ENCODE results near the gene CMBL. TPM values are rescaled to one million over a fixed set of nuclear protein-coding genes. Genes with fewer than 3 reads are reported as not detected.
A peak's percentile ranks its signal among the peaks of the same experiment; 100 is the strongest.

CMBL gene
- total and polyA plus RNA-seq, 2 of the 13 experiments (the other 11 are each of a cell fraction or from before 2014, with no cell fraction given): 11.5 to 17.0 TPM

DNA sequence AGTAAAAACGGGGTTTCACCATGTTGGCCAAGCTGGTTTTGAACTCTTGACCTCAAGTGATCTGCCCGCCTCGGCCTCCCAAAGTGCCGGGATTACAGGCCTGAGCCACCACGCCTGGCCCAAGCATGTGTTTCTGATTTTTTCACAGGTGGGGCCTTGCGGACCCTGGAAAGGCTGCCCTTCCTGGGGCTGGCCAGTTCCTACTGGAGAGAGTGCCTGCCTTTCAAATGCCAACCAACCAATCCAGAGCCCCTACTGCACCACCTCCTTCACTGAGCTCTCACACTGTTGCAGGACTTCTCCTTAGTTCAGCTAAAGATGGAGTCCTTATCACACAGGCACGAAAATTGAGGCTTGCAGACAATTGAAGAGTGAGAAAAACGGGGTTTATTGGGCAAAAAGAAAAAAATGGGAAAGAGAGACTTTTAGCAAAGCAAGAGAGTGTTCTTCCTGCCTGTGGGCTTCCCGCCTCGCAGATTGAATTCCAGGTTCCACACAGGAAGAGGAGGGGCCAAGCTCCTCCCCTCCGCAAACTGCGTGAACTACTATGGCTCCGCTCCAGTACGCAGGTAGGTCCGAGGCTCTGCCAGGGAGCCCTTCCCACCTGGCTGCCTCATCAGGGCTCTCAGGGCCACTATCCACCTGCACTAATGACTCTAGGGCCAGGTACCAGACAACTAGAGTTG is 8.3 kb upstream of the CMBL start:
- 53% methylated on average over 11 of the region's 15 CpGs for WGBS (ENCODE audit: low lambda C conversion rate)
- no TSS peak for BruUV-seq (replicated peaks)
- peaks cover 9% of the 10 kb centered on the region for H3K4me1 ChIP-seq (ENCODE audit: insufficient read depth, low read length)
- CTCF ChIA-PET (ENCODE audit: low intra/inter-chr PET ratio, low total read pairs): no interaction called here
- no peaks in the 10 kb centered on the region for H3K9me3 ChIP-seq (ENCODE audit: low read length)
- in situ Hi-C loops (cut with HindIII; ENCODE audit: extremely low pct_ligation_motif_present, low pct_unique_long_range_greater_than_20kb) (no loop called here), intact Hi-C loops (cut with micrococcal nuclease; ENCODE audit: unreplicated experiment) (no loop called here)
- peak overlapping the region in 2 of 3 experiments; percentile 33 to 36; a peak in 3 of 6 replicates for H3K4me3 ChIP-seq (replicated peaks in 1 of 3; ENCODE audit: insufficient read depth in 1 of 3, low read depth in 2 of 3, low read length in 3 of 3)
- DNase-seq (ENCODE audit: low spot score) (no peak), ATAC-seq (peak; percentile 55), FAIRE-seq (no peak)
- H4K20me1 ChIP-seq (ENCODE audit: insufficient read depth, low read length): no peaks in the 10 kb centered on the region
- H2AFZ ChIP-seq (ENCODE audit: low read length): no peak overlapping the region
- H3K4me2 ChIP-seq (ENCODE audit: low read depth, low read length): peak overlapping the region; percentile 35
- H3K36me3 ChIP-seq (replicated peaks in 1 of 2; ENCODE audit: control insufficient read depth in 1 of 2, insufficient read depth in 2 of 2, low read length in 2 of 2): no peaks in the 10 kb centered on the region
- no peak overlapping the region for H3K9ac ChIP-seq (ENCODE audit: insufficient read depth, low read depth, low read length)
- no peaks in the 10 kb centered on the region for H3K79me2 ChIP-seq (ENCODE audit: insufficient read depth, low read length)
- POLR2A ChIA-PET: interaction anchor here (0.6 kb wide), 1 partner anchor 30 kb away, joined by 3 read pairs; no protein-coding TSS in a partner anchor
- peaks cover 2 to 3% of the 10 kb centered on the region in 2 experiments; a peak in 1 of 5 replicates for H3K27me3 ChIP-seq (ENCODE audit: control insufficient read depth in 1 of 2, insufficient read depth in 2 of 2, low read length in 2 of 2)
- H3K27ac ChIP-seq (ENCODE audit: extremely low read length, insufficient read depth, low read length): no peak overlapping the region
- TF ChIP-seq ZKSCAN5 (CRISPR knock-in tag; IDR thresholded peaks at IDR 0.05) (no peak), ZFP36L1 (CRISPR knock-in tag; IDR thresholded peaks at IDR 0.05) (no peak), EED (CRISPR knock-in tag; IDR thresholded peaks at IDR 0.05) (no peak), ZNF367 (CRISPR knock-in tag; IDR thresholded peaks at IDR 0.05; ENCODE audit: borderline replicate concordance) (no peak), NFYB (CRISPR knock-in tag; IDR thresholded peaks at IDR 0.05) (peak; percentile 68), RNF2 (conservative IDR thresholded peaks at IDR 0.05; ENCODE audit: low read depth) (no peak), HNF4G (IDR thresholded peaks at IDR 0.05; ENCODE audit: borderline replicate concordance, low read depth, low read length) (no peak), HNF4G (CRISPR knock-in tag; IDR thresholded peaks at IDR 0.05; ENCODE audit: borderline replicate concordance, low read depth) (no peak), NAIF1 (CRISPR knock-in tag; IDR thresholded peaks at IDR 0.05; ENCODE audit: borderline replicate concordance) (peak; percentile 93), SP2 (CRISPR knock-in tag; IDR thresholded peaks at IDR 0.05) (peak; percentile 73), PPARG (CRISPR knock-in tag; conservative IDR thresholded peaks at IDR 0.05) (no peak), HNRNPL (IDR thresholded peaks at IDR 0.05; ENCODE audit: low read depth, low read length) (no peak)
- TF ChIP-seq, protein P1, sequence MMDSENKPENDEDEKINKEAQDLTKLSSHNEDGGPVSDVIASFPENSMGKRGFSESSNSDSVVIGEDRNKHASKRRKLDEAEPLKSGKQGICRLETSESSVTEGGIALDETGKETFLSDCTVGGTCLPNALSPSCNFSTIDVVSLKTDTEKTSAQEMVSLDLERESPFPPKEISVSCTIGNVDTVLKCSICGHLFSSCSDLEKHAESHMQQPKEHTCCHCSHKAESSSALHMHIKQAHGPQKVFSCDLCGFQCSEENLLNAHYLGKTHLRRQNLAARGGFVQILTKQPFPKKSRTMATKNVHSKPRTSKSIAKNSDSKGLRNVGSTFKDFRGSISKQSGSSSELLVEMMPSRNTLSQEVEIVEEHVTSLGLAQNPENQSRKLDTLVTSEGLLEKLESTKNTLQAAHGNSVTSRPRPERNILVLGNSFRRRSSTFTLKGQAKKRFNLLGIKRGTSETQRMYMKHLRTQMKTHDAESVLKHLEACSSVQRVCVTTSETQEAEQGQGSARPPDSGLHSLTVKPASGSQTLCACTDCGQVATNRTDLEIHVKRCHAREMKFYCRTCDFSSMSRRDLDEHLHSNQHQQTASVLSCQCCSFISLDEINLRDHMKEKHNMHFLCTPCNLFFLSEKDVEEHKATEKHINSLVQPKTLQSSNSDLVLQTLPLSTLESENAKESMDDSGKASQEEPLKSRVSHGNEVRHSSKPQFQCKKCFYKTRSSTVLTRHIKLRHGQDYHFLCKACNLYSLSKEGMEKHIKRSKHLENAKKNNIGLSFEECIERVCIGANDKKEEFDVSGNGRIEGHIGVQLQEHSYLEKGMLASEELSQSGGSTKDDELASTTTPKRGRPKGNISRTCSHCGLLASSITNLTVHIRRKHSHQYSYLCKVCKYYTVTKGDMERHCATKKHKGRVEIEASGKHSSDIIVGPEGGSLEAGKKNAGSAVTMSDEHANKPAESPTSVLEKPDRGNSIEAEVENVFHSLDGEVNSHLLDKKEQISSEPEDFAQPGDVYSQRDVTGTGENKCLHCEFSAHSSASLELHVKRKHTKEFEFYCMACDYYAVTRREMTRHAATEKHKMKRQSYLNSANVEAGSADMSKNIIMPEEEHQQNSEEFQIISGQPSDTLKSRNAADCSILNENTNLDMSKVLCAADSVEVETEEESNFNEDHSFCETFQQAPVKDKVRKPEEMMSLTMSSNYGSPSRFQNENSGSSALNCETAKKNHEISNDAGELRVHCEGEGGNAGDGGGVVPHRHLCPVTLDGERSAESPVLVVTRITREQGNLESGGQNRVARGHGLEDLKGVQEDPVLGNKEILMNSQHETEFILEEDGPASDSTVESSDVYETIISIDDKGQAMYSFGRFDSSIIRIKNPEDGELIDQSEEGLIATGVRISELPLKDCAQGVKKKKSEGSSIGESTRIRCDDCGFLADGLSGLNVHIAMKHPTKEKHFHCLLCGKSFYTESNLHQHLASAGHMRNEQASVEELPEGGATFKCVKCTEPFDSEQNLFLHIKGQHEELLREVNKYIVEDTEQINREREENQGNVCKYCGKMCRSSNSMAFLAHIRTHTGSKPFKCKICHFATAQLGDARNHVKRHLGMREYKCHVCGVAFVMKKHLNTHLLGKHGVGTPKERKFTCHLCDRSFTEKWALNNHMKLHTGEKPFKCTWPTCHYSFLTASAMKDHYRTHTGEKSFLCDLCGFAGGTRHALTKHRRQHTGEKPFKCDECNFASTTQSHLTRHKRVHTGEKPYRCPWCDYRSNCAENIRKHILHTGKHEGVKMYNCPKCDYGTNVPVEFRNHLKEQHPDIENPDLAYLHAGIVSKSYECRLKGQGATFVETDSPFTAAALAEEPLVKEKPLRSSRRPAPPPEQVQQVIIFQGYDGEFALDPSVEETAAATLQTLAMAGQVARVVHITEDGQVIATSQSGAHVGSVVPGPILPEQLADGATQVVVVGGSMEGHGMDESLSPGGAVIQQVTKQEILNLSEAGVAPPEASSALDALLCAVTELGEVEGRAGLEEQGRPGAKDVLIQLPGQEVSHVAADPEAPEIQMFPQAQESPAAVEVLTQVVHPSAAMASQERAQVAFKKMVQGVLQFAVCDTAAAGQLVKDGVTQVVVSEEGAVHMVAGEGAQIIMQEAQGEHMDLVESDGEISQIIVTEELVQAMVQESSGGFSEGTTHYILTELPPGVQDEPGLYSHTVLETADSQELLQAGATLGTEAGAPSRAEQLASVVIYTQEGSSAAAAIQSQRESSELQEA (CRISPR knock-in tag; IDR thresholded peaks at IDR 0.05; ENCODE audit: not compliant biosample characterization): no peak
- TF ChIP-seq, protein P2, sequence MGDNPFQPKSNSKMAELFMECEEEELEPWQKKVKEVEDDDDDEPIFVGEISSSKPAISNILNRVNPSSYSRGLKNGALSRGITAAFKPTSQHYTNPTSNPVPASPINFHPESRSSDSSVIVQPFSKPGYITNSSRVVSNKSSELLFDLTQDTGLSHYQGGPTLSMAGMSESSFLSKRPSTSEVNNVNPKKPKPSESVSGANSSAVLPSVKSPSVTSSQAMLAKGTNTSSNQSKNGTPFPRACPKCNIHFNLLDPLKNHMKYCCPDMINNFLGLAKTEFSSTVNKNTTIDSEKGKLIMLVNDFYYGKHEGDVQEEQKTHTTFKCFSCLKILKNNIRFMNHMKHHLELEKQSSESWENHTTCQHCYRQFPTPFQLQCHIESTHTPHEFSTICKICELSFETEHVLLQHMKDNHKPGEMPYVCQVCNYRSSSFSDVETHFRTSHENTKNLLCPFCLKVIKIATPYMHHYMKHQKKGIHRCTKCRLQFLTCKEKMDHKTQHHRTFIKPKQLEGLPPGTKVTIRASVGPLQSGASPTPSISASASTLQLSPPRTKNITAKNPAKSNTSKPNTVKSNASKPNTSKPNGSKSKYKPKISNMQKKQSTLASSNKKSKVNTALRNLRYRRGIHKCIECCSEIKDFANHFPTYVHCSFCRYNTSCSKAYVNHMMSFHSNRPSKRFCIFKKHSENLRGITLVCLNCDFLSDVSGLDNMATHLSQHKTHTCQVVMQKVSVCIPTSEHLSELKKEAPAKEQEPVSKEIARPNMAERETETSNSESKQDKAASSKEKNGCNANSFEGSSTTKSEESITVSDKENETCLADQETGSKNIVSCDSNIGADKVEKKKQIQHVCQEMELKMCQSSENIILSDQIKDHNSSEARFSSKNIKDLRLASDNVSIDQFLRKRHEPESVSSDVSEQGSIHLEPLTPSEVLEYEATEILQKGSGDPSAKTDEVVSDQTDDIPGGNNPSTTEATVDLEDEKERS (CRISPR knock-in tag; IDR thresholded peaks at IDR 0.05): no peak

Measured in HepG2 (cell line).